ENCODE results near the gene ABCC12. TPM values are rescaled to one million over a fixed set of nuclear protein-coding genes. Genes with fewer than 3 reads are reported as not detected.

The ABCC12 gene
- polyA plus RNA-seq, 1 donor from 2014 or later: not detected

GRCh38 chr16:48123104-48123788, 32.5 kb downstream of the ABCC12 start:
- H2AFZ ChIP-seq (ENCODE audit: low read depth, low read length): no peak overlapping the region
- no peaks in the 10 kb centered on the region for H3K27me3 ChIP-seq (ENCODE audit: insufficient read depth, low read depth, low read length)
- H3F3A ChIP-seq (ENCODE audit: insufficient read depth, low read length, poor library complexity, severe bottlenecking): no peaks in the 10 kb centered on the region
- no peak overlapping the region for H3K9ac ChIP-seq (ENCODE audit: low read length)
- no peaks in the 10 kb centered on the region for H4K20me1 ChIP-seq (ENCODE audit: insufficient read depth)
- TF ChIP-seq RAD21 (conservative IDR thresholded peaks at IDR 0.05): no peak
- TF ChIP-seq EP300 (conservative IDR thresholded peaks at IDR 0.05; ENCODE audit: poor library complexity, severe bottlenecking): no peak
- TF ChIP-seq SMC3 (conservative IDR thresholded peaks at IDR 0.05; ENCODE audit: poor library complexity): no peak
- no peak for TF ChIP-seq POLR2AphosphoS5 (IDR thresholded peaks at IDR 0.05)
- no peak for TF ChIP-seq TAF1 (IDR thresholded peaks at IDR 0.05; ENCODE audit: low read depth)
- TF ChIP-seq, protein P1, sequence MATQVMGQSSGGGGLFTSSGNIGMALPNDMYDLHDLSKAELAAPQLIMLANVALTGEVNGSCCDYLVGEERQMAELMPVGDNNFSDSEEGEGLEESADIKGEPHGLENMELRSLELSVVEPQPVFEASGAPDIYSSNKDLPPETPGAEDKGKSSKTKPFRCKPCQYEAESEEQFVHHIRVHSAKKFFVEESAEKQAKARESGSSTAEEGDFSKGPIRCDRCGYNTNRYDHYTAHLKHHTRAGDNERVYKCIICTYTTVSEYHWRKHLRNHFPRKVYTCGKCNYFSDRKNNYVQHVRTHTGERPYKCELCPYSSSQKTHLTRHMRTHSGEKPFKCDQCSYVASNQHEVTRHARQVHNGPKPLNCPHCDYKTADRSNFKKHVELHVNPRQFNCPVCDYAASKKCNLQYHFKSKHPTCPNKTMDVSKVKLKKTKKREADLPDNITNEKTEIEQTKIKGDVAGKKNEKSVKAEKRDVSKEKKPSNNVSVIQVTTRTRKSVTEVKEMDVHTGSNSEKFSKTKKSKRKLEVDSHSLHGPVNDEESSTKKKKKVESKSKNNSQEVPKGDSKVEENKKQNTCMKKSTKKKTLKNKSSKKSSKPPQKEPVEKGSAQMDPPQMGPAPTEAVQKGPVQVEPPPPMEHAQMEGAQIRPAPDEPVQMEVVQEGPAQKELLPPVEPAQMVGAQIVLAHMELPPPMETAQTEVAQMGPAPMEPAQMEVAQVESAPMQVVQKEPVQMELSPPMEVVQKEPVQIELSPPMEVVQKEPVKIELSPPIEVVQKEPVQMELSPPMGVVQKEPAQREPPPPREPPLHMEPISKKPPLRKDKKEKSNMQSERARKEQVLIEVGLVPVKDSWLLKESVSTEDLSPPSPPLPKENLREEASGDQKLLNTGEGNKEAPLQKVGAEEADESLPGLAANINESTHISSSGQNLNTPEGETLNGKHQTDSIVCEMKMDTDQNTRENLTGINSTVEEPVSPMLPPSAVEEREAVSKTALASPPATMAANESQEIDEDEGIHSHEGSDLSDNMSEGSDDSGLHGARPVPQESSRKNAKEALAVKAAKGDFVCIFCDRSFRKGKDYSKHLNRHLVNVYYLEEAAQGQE (IDR thresholded peaks at IDR 0.05; ENCODE audit: borderline replicate concordance): no peak
- TF ChIP-seq MXI1 (conservative IDR thresholded peaks at IDR 0.05; ENCODE audit: poor library complexity, severe bottlenecking): no peak
- TF ChIP-seq CTCF (IDR thresholded peaks at IDR 0.05; ENCODE audit: poor library complexity, severe bottlenecking): no peak
- TF ChIP-seq EZH2 (IDR thresholded peaks at IDR 0.05; ENCODE audit: borderline replicate concordance, insufficient read depth, low read length, poor library complexity, severe bottlenecking): no peak
- no peaks in the 10 kb centered on the region for H3K9me3 ChIP-seq (ENCODE audit: low read length)
- no peaks in the 10 kb centered on the region for H3K9me2 ChIP-seq (ENCODE audit: insufficient read depth, low read length)
- H3K36me3 ChIP-seq (ENCODE audit: insufficient read depth, low read length): no peaks in the 10 kb centered on the region
- H3K27ac ChIP-seq (ENCODE audit: low read length): no peak overlapping the region
- H3K4me3 ChIP-seq (ENCODE audit: low read length): no peak overlapping the region
- no peaks in the 10 kb centered on the region for H3K79me2 ChIP-seq (replicated peaks; ENCODE audit: insufficient read depth, low read length)
- no peak overlapping the region for H3K4me2 ChIP-seq (ENCODE audit: low read length)

- no peak overlapping the region for H3K9ac ChIP-seq (ENCODE audit: low read length)
- no peaks in the 10 kb centered on the region for H3K36me3 ChIP-seq (ENCODE audit: insufficient read depth, low read length)
- H3F3A ChIP-seq (ENCODE audit: insufficient read depth, low read length, poor library complexity, severe bottlenecking): no peaks in the 10 kb centered on the region
- H2AFZ ChIP-seq (ENCODE audit: low read depth, low read length): no peak overlapping the region
- no peaks in the 10 kb centered on the region for H3K9me2 ChIP-seq (ENCODE audit: insufficient read depth, low read length)
- no peak overlapping the region for H3K4me3 ChIP-seq (ENCODE audit: low read length)
- no peaks in the 10 kb centered on the region for H3K9me3 ChIP-seq (ENCODE audit: low read length)
- H3K27me3 ChIP-seq (ENCODE audit: insufficient read depth, low read depth, low read length): no peaks in the 10 kb centered on the region
- H4K20me1 ChIP-seq (ENCODE audit: insufficient read depth): no peaks in the 10 kb centered on the region
- no peak overlapping the region for H3K27ac ChIP-seq (ENCODE audit: low read length)
- no peak overlapping the region for H3K4me2 ChIP-seq (ENCODE audit: low read length)
- no peaks in the 10 kb centered on the region for H3K79me2 ChIP-seq (replicated peaks; ENCODE audit: insufficient read depth, low read length)
- TF ChIP-seq CTCF (IDR thresholded peaks at IDR 0.05; ENCODE audit: poor library complexity, severe bottlenecking): no peak
- TF ChIP-seq, protein P1 (IDR thresholded peaks at IDR 0.05; ENCODE audit: borderline replicate concordance): no peak
- no peak for TF ChIP-seq RAD21 (conservative IDR thresholded peaks at IDR 0.05)
- no peak for TF ChIP-seq EZH2 (IDR thresholded peaks at IDR 0.05; ENCODE audit: borderline replicate concordance, insufficient read depth, low read length, poor library complexity, severe bottlenecking)
- no peak for TF ChIP-seq EP300 (conservative IDR thresholded peaks at IDR 0.05; ENCODE audit: poor library complexity, severe bottlenecking)
- TF ChIP-seq SMC3 (conservative IDR thresholded peaks at IDR 0.05; ENCODE audit: poor library complexity): no peak
- no peak for TF ChIP-seq POLR2AphosphoS5 (IDR thresholded peaks at IDR 0.05)
- no peak for TF ChIP-seq MXI1 (conservative IDR thresholded peaks at IDR 0.05; ENCODE audit: poor library complexity, severe bottlenecking)
- no peak for TF ChIP-seq TAF1 (IDR thresholded peaks at IDR 0.05; ENCODE audit: low read depth)
These were observed 34.5 kb downstream of the ABCC12 start for GRCh38 chr16:48121276-48121675.

Data from neural cell (in vitro differentiated cells).